Smooth muscle cell of the brain vasculature (primary cell): ENCODE measurements around the gene MAST2.
"Not testable (repeated sequence)": the region's sequence is repeated elsewhere in the genome, so short reads cannot be mapped to it uniquely, and the experiment has no call there.

Experiments used
- DNase-seq: peaks from one replicate; pipeline ENCODE4 v3.0.0-alpha.2; 2012; ENCODE audit warnings: low read depth, low spot score

The MAST2 gene

DNA sequence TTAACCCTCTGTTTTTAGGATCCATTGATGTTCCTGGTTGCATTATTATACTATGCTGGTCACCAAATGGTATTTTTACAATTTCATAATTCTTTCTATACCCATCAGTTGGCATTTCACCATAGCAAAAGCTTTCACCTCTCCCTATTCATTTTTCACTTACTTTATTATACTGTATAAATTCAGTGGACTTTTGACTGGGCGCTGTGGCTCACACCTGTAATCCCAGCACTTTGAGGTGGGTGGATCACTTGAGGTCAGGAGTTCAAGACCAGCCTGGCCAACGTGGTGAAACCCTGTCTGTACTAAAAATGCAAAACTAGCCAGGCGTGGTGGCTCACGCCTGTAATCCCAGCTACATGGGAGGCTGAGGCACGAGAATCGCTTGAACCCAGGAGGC lies 128.8 kb downstream of the MAST2 start:
- DNase-seq, result not testable (repeated sequence)

DNA sequence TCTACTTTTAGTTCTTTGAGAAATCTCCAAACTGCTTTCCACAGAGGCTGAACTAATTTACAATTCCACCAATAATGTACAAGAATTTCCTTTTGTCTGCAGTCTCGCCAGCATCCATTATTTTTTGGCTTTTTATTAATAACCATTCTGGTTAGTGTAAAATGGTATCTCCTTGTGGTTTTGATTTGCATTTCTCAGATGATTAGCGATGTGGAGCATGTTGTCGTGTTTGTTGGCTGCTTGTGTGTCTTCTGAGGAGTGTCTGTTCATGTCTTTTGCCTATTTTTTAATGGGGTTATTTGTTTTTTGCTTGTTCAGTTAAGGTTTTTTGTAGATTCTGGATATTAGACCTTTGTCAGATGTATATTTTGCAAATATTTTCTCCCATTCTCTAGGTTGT lies 131.5 kb downstream of the MAST2 start:
- DNase-seq, result no peak

DNA sequence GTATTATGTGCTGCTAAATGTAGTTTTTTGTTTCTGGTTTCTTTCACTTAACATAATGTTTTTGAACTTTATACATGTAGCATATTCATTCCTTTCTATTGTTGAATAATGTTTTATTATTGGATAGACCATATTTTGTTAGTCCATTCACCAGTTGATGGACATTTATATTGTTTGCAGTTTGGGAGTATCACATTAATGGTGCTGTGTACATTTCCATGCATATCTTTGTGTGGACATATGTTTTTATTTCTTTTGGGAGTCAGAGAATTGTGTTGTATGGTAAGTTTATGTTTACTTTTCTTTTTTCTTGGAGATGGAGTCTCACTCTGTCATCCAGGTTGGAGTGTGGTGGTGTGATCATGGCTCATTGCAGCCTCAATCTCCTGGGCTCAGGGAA lies 134.6 kb downstream of the MAST2 start:
- no peak for DNase-seq

DNA sequence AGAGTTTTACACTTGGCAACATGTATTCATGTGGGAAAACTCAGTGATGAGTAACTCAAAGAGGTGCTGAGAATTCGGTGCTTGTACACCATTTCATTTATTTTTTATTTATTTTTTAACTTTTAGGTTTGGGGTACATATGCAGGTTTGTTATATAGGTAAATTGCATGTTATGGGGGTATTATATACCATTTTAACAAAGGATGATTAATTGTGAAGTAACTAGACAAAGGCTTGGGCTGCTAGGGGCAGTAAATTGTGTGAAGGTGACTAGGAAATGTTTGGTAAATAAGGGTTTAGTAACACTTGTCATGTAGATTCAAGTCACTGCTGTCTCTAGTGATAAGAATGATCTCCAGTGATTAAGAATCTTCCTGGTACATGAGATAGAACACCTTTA lies 139.0 kb downstream of the MAST2 start:
- DNase-seq, result no peak

DNA sequence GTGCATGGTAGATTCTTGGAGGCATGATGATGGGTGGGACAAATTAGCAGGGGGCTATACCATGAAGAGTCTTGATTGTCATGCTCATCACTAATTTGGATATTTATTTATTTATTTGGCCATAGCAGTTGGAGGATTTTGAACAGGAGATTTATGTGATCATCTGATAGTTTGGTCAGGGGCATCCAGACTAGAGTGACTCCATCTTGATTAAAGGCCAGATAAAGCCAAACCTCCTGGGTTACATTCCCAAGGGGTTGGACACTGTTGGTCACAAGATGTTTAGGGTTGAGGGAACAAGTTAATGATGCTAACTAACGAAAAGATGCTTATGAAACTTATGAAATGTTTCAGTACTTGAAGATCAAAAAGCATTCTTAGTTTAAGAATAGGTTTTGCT lies 139.8 kb downstream of the MAST2 start:
- DNase-seq, result no peak

DNA sequence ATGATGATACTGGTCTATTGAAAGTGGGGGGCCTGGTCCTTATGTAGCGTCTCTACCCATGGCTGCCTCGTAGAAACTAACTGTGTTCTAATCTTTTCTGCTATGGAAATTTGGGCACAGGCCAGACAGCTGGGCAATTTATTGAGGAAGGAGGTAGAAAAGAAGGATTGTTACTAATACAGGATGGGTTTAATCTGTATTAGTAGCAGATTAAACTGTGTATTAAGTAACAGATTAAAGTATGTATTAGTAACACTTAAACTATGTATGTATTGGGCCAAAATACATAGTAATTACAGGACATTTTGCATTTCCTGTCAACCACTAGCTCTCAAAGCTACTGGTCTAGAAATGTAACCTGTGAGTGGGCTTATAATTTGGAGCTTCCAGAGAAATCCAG lies 142.0 kb downstream of the MAST2 start:
- DNase-seq, result no peak

DNA sequence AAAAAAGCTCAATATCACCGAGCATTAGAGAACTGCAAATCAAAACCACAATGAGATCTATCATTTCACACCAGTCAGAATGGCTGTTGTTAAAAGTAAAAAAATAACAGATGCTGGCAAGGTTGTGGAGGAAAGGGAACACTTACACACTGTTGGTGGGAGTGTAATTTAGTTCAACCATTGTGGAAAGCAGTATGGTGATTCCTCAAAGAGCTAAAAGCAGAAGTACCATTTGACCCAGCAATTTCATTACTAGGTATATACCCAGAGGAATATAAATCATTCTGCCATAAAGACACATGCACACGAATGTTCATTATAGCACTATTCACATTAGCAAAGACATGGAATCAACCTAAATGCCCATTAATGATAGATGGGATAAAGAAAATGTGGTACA lies 146.1 kb downstream of the MAST2 start:
- not testable (repeated sequence) for DNase-seq

DNA sequence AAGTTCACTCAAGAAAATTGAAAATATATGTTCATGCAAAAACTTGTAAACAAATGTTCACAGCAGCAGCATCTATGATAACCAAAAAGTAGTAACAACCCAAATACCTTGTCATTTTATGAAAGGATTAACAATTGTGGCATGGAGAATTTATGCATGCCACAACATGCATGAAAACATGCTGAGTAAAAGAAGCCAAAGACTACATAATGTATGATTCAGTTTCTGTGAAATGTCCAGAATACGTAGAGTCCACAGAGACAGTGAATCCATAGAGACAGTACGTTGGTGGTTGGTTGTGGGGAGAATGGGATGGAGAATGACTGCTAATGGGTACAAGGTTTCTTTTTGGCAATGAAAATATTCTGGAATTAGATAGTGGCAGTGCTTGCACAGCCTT lies 148.7 kb downstream of the MAST2 start:
- no peak for DNase-seq

DNA sequence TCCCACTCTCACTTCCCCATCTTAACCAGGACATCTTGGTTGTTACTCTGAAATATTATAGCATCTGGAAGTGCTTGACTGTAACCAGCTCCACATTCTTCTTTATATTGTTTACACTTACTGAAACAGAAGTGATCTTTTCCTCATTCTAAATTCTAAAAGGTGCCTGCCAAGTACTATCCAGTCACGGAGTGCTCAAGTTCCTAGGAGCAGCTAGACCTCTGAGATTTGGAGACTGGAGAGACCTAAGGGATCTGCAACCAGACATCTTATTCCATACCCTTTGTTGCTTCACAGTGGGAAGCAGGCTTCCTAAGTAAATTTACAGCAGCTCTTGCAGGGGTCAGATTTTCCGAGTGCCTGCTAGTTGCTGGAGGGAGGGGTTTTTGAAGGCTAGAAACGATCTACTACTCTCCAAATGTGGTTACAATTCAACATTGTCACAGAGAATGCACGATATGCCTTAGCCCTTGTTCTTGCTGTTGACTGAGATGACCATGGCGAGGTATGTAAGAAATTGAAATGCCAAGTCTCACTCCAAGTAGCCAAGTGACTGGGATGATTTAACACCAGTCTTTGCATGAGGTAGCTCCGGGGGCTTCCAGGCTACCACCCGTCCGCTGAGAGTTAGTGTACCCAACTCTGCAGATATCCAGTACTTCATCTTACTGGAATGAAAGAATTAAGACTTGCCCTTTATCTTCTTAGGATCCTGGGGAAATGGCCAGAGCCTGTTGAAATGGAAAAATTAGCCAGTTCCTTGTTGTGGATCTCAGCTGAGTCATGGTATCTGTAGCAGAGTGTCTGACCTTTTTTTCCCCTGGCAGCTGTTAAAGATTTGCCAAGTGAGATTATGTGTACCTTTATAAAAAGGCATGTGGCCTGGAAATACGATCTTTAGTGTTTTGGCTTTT lies 150.8 kb downstream of the MAST2 start:
- DNase-seq, result no peak

DNA sequence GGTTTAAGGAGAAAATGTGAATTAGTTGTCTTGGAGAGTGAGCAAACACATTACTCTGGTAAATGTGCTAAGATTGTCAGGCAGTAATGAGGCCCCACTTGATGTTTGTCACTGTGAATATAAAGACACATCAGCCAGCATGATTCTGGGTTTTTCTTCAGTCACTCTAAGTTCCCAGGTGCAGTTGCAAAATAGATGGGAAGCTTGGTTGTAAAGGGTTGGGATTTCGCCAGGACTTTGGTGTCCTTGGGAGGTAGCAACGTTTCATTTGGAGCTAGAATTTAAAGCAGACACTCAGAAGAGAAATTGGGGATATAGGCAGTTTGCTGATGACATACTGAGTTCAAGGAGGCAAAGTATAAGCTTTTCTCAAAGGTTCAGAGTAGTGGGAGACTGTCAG lies 154.3 kb downstream of the MAST2 start:
- no peak for DNase-seq

DNA sequence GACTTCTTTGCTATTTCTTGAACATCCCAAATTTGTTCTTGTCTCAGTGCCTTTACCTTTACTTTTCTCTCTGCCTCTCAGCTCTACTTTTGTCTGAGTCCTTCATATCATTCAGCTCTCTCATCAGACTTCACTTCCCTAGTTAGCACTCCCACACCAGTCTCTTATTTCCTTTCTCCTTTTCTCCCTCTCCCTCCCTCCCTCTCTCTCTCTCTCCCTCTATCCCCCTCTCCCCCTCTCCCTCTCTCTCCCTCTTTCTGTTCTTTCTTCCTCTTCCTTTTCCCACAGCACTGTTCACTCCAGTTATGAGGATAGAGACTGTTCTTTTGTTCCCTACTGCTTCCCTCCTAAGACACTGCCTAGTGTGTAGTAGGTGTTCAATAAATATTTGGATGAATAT lies 154.9 kb downstream of the MAST2 start:
- no peak for DNase-seq

DNA sequence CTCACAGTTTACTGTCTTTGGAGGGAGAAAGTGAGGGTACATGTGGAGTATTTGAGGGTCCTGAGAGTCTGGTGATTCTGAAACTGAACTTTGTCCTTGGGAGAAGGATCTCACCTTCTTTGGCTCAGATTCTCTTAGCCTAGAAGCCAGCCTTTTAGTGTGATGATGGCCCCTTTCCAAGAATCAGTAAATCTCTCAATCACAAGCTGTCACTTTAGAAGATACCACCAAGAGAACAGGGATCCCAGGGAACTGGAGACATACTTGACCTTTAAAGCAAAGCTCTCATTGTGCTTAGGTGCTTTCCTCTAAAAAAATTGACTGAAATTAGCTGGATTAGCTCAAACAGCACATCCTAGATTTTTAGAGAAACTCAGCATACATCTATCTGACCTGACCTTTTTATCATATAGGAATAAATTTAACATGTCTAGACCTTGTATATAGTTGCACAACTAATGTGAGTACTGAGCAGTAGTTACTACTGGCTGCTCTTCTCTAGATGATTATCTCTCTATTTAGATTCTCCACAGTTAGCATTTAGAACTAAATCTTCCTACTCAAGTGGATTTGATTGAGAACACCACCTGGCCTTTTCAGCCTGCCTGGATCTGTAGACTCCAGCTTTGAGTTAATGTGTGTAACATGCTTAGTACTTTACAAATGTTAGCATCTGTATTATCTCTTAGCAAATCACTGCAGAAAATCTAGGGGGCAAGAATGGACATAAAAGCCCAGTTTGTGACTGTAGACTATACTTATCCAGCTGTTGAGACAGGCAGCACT lies 157.7 kb downstream of the MAST2 start:
- no peak for DNase-seq

DNA sequence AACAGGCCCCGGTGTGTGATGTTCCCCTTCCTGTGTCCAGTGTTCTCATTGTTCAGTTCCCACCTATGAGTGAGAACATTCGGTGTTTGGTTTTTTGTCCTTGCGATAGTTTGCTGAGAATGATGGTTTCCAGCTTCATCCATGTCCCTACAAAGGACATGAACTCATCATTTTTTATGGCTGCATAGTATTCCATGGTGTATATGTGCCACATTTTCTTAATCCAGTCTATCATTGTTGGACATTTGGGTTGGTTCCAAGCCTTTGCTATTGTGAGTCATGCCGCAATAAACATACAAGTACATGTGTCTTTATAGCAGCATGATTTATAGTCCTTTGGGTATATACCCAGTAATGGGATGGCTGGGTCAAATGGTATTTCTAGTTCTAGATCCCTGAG lies 158.5 kb downstream of the MAST2 start:
- DNase-seq, result not testable (repeated sequence)

DNA sequence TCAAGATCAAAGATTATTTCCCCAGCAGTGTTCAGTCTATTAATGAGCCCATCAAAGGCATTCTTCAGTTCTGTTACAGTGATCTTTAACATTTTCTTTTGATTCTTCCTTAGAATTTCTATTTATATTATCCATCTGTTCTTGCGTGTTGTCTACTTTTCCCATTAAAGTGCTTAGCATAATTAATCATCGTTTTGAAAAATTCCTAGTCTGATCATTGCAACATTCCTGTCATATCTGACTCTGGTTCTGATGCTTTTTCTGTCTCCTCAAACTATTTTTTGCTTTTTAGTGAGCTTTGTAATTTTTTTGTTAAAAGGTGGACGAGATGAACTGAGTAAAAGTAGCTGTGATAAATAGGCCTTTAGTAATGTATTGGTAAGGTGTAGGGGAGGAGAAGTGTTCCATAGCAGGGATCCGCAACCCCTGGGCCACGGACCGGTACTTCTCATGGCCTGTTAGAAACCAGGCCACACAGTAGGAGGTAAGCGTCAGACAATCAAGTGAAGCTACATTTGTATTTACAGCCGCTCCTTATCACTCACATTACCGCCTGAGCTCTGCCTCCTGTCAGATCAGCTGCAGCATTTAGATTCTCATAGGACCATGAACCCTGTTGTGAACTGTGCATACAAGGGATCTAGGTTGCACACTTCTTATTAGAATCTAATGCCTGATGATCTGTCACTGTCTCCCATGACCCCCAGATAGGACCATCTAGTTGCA lies 165.7 kb downstream of the MAST2 start:
- no peak for DNase-seq

DNA sequence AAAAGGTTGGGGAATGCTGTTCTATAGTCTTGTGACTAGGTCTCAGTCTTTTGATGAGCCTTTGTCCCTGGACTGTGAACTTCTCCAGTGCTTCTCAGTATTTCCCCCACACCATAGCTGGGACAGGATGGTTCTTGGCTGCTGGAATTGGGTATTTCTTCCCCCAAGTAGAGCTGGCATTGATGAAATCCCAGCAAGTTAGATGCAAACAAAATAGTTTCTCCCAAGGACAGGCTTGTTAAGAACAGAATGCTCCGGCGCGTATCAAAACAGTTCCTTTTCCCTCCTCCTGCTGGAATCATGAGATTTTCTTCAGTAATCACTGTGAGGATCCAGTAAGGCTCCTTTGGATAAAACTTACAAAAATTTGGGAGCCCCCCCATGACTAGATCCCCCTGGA lies 166.5 kb downstream of the MAST2 start:
- DNase-seq, result no peak

DNA sequence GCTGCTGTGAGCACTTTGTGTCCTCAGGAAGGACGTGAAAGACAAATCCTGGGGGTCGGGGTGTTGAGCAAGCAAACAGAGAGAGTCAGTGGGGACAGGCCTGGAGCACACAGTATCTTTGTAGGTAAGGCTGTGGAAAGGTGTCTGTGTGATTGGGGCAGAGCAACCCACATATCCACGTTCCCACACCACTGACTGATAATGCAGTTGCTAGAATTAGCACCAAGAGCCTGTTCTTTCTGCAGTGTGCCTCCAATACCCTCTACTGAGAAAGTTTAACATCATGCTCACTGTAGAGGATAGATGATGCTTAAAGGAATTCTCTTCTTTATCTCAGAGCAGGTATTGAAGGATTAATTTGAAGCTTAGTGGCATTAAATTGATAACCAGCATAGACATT lies 167.9 kb downstream of the MAST2 start:
- no peak for DNase-seq

DNA sequence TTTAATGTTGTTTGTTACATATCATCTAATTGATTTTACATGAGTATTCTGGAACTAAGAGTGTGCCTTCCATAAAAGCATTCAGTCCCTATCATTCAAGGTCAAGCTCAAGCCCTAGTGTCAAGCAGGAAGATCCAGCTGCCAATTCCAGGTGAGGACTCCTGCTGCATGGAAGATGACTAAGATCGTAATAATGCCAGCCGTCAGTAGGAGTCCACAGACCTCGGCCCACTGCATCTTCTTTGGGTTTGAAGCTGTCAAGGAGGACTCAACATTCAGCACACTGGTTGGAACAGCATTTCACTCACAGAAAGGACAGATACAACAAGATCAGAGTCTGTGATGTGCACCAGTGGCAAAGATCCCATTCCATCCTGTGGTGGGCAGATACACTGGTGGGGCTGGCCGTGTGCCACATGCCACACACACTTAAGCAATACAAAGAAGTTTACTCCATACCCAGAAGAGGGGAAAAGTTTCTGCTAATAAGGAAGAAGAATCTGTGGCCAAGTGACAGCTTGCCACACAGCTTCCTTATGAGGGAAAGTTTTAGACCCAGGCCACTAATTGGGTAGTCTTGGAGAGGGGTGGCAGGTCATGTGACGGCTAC lies 168.6 kb downstream of the MAST2 start:
- no peak for DNase-seq

DNA sequence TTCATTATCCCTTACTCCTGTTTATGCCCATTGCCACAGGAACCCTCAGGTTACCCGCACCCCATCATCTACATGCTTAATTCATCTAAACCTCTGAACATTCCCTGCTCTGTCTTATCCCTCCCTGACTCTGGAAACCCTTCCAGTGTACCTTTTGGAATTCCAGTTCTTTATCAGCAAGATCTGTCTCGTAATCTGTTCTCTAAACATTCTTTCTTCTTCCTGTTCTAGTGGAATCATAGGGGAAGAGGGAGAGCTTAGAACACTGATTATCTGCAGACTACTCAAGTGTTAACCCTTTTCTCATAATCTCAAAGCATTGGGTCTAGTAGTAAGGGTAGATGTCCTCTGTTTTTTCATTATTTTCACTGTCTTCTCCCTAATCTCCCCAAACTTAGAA lies 169.2 kb downstream of the MAST2 start:
- DNase-seq, result no peak

DNA sequence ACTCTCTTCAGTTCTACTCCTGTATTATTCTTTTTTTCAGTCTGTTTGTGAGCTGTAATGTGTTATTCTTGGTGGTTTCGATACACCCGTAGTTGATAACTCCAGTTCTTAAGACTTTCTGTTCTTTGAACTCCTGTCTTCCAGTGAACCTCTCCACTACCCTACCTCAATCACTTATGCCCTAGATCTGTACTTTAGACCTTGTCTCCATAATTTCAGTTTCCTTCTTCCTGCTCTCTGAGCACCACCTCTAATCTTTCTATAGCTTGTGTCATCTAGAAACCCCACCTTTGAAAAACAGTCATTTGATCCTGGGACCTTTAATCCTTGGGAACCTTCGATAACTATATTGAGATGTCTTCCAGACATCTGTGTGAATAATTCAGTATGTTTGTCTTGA lies 169.7 kb downstream of the MAST2 start:
- DNase-seq, result no peak

DNA sequence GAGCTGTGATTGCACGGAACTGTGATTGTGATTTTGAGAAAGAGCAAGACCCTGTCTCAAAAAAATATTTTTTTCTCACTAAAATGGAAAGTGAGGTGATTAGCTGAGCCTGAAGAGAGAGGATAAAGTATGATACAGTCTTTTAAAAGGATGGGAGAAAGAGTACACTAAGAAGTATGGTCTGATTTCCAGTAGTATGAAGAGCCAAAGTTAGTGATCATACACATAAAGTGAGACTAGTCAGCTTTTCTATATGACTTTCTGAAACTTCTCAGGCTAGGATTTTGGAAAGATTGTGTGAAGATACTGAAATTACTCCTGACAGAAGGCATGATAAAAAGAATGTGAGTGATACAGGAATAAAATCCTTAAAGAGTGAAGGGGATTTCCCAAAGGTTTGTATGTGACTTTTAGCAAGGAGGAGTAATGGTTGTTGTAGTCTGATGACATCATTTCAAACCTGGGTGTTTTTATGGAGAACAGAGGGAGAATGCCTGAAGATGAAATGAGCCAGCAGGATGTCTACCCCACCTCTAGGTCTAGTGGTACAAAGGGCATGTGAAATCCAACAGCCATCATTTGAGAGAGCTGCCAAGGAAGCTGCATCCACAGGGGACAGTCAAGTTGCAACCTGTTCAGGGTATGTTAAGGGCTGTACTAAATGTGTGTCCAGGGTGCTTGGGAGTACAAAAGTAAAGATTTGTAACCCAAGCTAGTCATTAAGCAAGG lies 171.3 kb downstream of the MAST2 start:
- DNase-seq, result no peak

DNA sequence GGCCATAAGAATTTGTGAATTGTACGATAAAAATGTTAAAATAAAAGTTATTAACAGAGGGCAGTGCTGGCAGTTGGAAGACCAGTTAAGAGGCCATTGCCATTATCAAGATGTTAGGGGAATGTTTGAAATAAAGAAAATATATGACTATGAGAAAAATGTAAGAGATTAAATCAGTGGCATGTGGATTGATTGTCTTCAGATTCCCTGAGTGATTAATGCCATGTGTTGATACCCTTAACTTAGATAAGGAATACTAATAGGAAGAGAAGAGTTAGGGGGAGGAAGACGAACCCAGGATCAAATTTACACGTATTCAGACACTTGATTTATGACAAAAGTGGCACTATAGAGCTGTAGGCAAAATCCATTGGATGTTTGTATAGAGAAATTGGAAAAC lies 173.2 kb downstream of the MAST2 start:
- DNase-seq, result no peak
